HCT116 (cell line): ENCODE measurements around the gene BRIP1. TPM values are rescaled to one million over a fixed set of nuclear protein-coding genes. Genes with fewer than 3 reads are reported as not detected.

Experiments used
- ATAC-seq: fragments of 200-7000 bp; cut with Tn5 transposase; 2 replicates; pipeline ENCODE4 v1.9.1; 2020; ENCODE audit warnings: mild to moderate bottlenecking, moderate library complexity
- BruUV-seq: library from RNA; stranded (reverse); fragments of 400-500 nt; replicated peaks from 2 replicates; lab custom pipeline; 2021; lab: Mats Ljungman, UMichigan
- CTCF ChIA-PET: fragments of 300-600 bp; sonication (Branson Sonifier 250); formaldehyde crosslinking; loops from one replicate; lab custom pipeline; 2021; ENCODE audit warnings: antibody characterized with exemption; lab: Charles Lee
- POLR2A ChIA-PET: fragments of 300-600, 350-600 bp; sonication (Branson Sonifier 250); formaldehyde crosslinking; loops from one replicate; lab custom pipeline; 2021; ENCODE audit warnings: antibody characterized with exemption; lab: Charles Lee
- RAD21 ChIA-PET, 2 experiments: fragments of 300-600 bp; sonication (Branson Sonifier 250); formaldehyde crosslinking; loops; one replicate each; lab custom pipeline; 2023; ENCODE audit warnings: low total read pairs in 2 of 2; ENCODE audit not compliant: uncharacterized antibody in 2 of 2, unreplicated experiment in 2 of 2, low non-redundant PET in 1 of 2; lab: Charles Lee
- DNase-seq: peaks from one replicate; pipeline ENCODE4 v3.0.0-alpha.2; 2010; ENCODE audit warnings: low read depth, low spot score
- H2AFZ ChIP-seq: fragments of 200-600 bp; shearing (Covaris generic), sonication (generic); 2 replicates; pipeline ENCODE4 v1.6.1; 2017; ENCODE audit warnings: low read depth, mixed run types, mixed read lengths, antibody characterized with exemption, low read length; ENCODE audit not compliant: poor library complexity, severe bottlenecking
- H3K27ac ChIP-seq: 2 replicates; pipeline ENCODE4 v1.5.1; 2012; ENCODE audit warnings: low read depth, low read length
- H3K27me3 ChIP-seq: fragments of 200-600 bp; sonication (generic); 2 replicates; pipeline ENCODE4 v1.6.1; 2016; ENCODE audit warnings: mixed run types, low read length, mixed read lengths; ENCODE audit not compliant: insufficient read depth
- H3K36me3 ChIP-seq, 2 experiments: fragments of 200-500 bp in 1 of 2; fragments of 200-600 bp in 1 of 2; sonication (Bioruptor generic) in 1 of 2; sonication (generic) in 1 of 2; 2 replicates each; pipeline versions ENCODE4 v1.5.1 to v1.6.1; 2014 to 2016; ENCODE audit warnings: low read length in 2 of 2, inconsistent platforms in 1 of 2, mixed read lengths in 1 of 2, mixed run types in 1 of 2; ENCODE audit not compliant: insufficient read depth in 2 of 2, control insufficient read depth in 1 of 2
- H3K4me1 ChIP-seq, 2 experiments: fragments of 200-600 bp in 1 of 2; sonication (generic) in 1 of 2; 2 replicates each; pipeline versions ENCODE4 v1.5.1 to v1.6.1; 2012 to 2017; ENCODE audit warnings: low read length in 2 of 2, inconsistent platforms in 1 of 2, mild to moderate bottlenecking in 1 of 2, mixed read lengths in 1 of 2, mixed run types in 1 of 2, moderate library complexity in 1 of 2; ENCODE audit not compliant: insufficient read depth in 2 of 2, control insufficient read depth in 1 of 2
- H3K4me2 ChIP-seq: fragments of 200-600 bp; sonication (generic); 2 replicates; pipeline ENCODE4 v1.6.1; 2017; ENCODE audit warnings: mixed run types, low read length, mixed read lengths
- H3K4me3 ChIP-seq, 2 experiments: fragments of 200-600 bp in 1 of 2; sonication (generic) in 1 of 2; replicated peaks in 1 of 2; 2 replicates each; pipeline ENCODE4 v1.5.1; 2011 to 2016; ENCODE audit warnings: low read length in 2 of 2, control low read depth in 1 of 2, low read depth in 1 of 2, mild to moderate bottlenecking in 1 of 2, mixed read lengths in 1 of 2, mixed run types in 1 of 2
- H3K79me2 ChIP-seq: fragments of 200-600 bp; sonication (generic); 2 replicates; pipeline ENCODE4 v1.6.1; 2017; ENCODE audit warnings: mild to moderate bottlenecking, mixed run types, low read length, moderate library complexity, mixed read lengths; ENCODE audit not compliant: insufficient read depth
- H3K9ac ChIP-seq: fragments of 200-600 bp; sonication (generic); 2 replicates; pipeline ENCODE4 v1.6.1; 2016; ENCODE audit warnings: low read length, mixed read lengths
- H3K9me2 ChIP-seq: fragments of 200-600 bp; sonication (generic), shearing (Covaris generic); 2 replicates; pipeline ENCODE4 v1.6.1; 2017; ENCODE audit warnings: mixed run types, mild to moderate bottlenecking, moderate library complexity; ENCODE audit not compliant: insufficient read depth
- H3K9me3 ChIP-seq, 2 experiments: fragments of 200-500 bp in 1 of 2; fragments of 200-600 bp in 1 of 2; sonication (Bioruptor generic) in 1 of 2; sonication (generic) in 1 of 2; 2 replicates each; pipeline ENCODE4 v1.6.1; 2014 to 2017; ENCODE audit warnings: low read length in 2 of 2, mixed read lengths in 2 of 2, inconsistent platforms in 1 of 2, low read depth in 1 of 2, mild to moderate bottlenecking in 1 of 2, mixed run types in 1 of 2, moderate library complexity in 1 of 2; ENCODE audit not compliant: control insufficient read depth in 1 of 2, insufficient read depth in 1 of 2
- H4K20me1 ChIP-seq: fragments of 200-600 bp; sonication (generic), shearing (Covaris generic); 2 replicates; pipeline ENCODE4 v1.6.1; 2017; ENCODE audit warnings: mixed run types, mild to moderate bottlenecking, moderate library complexity; ENCODE audit not compliant: insufficient read depth
- CTCF ChIP-seq, 3 experiments: fragments of 200-600 bp in 1 of 3; sonication (generic) in 1 of 3; IDR thresholded peaks in 2 of 3; conservative IDR thresholded peaks in 1 of 3; 2 replicates each; pipeline ENCODE4 v1.5.1; 2012 to 2017; ENCODE audit warnings: low read depth in 2 of 3, low read length in 2 of 3, antibody characterized with exemption in 1 of 3, borderline replicate concordance in 1 of 3, control low read depth in 1 of 3, mild to moderate bottlenecking in 1 of 3, mixed read lengths in 1 of 3, mixed run types in 1 of 3, moderate library complexity in 1 of 3; ENCODE audit not compliant: insufficient read depth in 1 of 3
- EZH2 ChIP-seq: fragments of 200-600 bp; sonication (generic); IDR thresholded peaks from 2 replicates; pipeline ENCODE4 v1.6.1; 2017; ENCODE audit warnings: antibody characterized with exemption, mixed run types
- EZH2phosphoT487 ChIP-seq: fragments of 200-600 bp; IDR thresholded peaks from 2 replicates; pipeline ENCODE4 v1.6.1; 2018; ENCODE audit warnings: antibody characterized with exemption, borderline replicate concordance
- JUND ChIP-seq: IDR thresholded peaks from 2 replicates; pipeline ENCODE4 v1.6.1; 2012
- MAX ChIP-seq: IDR thresholded peaks from 2 replicates; pipeline ENCODE4 v1.6.1; 2012
- POLR2AphosphoS5 ChIP-seq: IDR thresholded peaks from 2 replicates; pipeline ENCODE4 v1.6.1; 2011; ENCODE audit warnings: mild to moderate bottlenecking, low read depth, low read length, moderate library complexity
- SRF ChIP-seq: IDR thresholded peaks from 2 replicates; pipeline ENCODE4 v1.6.1; 2012; ENCODE audit warnings: low read depth
- TCF7L2 ChIP-seq: IDR thresholded peaks from 2 replicates; pipeline ENCODE4 v1.7.0; 2011; ENCODE audit warnings: borderline replicate concordance, inconsistent platforms; ENCODE audit not compliant: insufficient read depth, insufficient read length; ENCODE audit errors: extremely low read depth
- YY1 ChIP-seq: IDR thresholded peaks from 2 replicates; pipeline ENCODE4 v1.6.1; 2011; ENCODE audit warnings: low read length, low read depth, moderate library complexity, mild to moderate bottlenecking; ENCODE audit not compliant: insufficient replicate concordance; ENCODE audit errors: extremely low read depth
- ZFX ChIP-seq: fragments of 450-650 bp; IDR thresholded peaks from 2 replicates; pipeline ENCODE4 v1.6.1; 2017
- ZNF274 ChIP-seq: fragments of 200-500 bp; sonication (Bioruptor generic); IDR thresholded peaks from 2 replicates; pipeline ENCODE4 v1.6.1; 2014; ENCODE audit warnings: mild to moderate bottlenecking, low read depth, low read length, inconsistent platforms
- intact Hi-C: fragments of 100-400 bp; cut with micrococcal nuclease; formaldehyde crosslinking; loops from 2 replicates; pipeline ENCODE4 v1.10.0; 2022
- total RNA-seq: library from RNA; stranded (reverse); gene quantifications from one replicate; pipeline ENCODE4 v1.2.1, GENCODE V29; 2021; ENCODE audit not compliant: unreplicated experiment

The BRIP1 gene
- total RNA-seq, 1 experiment from 2014 or later, result 22.2 TPM

- no TSS peak for BruUV-seq
- 0 out of 4 replicates have a peak, but pooled peaks cover 0 to 17% of the 10 kb centered on the region in 2 experiments for H3K36me3 ChIP-seq
- RAD21 ChIA-PET, result no interaction called here
- H3K9ac ChIP-seq, result no peak overlapping the region
- H3K4me3 ChIP-seq, result no peak overlapping the region
- no peaks in the 10 kb centered on the region for H3K27me3 ChIP-seq
- H2AFZ ChIP-seq, result no peak overlapping the region
- H3K27ac ChIP-seq, result no peak overlapping the region
- DNase-seq, result no peak
- intact Hi-C loops, result no loop called here
- TF ChIP-seq CTCF (IDR thresholded peaks at IDR 0.05 in 2 of 3, conservative IDR thresholded peaks at IDR 0.05 in 1 of 3; ENCODE audit: borderline replicate concordance in 1 of 3, insufficient read depth in 1 of 3, low read depth in 2 of 3, low read length in 2 of 3), result no peak
- no peak for TF ChIP-seq SRF
- no peak for TF ChIP-seq ZFX
- no peak for TF ChIP-seq TCF7L2
- no peak for TF ChIP-seq JUND
- no peak for TF ChIP-seq MAX
- TF ChIP-seq EZH2phosphoT487, result no peak
- TF ChIP-seq YY1, result no peak
- no peak for TF ChIP-seq EZH2
- TF ChIP-seq ZNF274, result no peak
- TF ChIP-seq POLR2AphosphoS5, result no peak
- TF ChIP-seq, all 23 proteins: peak for 0
- no peaks in the 10 kb centered on the region for H3K9me2 ChIP-seq
- no peaks in the 10 kb centered on the region for H3K79me2 ChIP-seq
- H3K4me1 ChIP-seq, result no peaks in the 10 kb centered on the region; a peak in 1 of 4 replicates
- H3K9me3 ChIP-seq, result no peaks in the 10 kb centered on the region
- no peak for ATAC-seq
- CTCF ChIA-PET, result no interaction called here
- POLR2A ChIA-PET, result no interaction called here
- no peaks in the 10 kb centered on the region for H4K20me1 ChIP-seq
- no peak overlapping the region for H3K4me2 ChIP-seq
Measured at GRCh38 chr17:61799812-61800484, 63.4 kb downstream of the BRIP1 start.
